AG09319 (cell line): ENCODE data around the gene RSF1.

Experiments
- DNase-seq: peaks from one replicate; pipeline ENCODE4 v3.0.0-alpha.2; 2010; ENCODE audit warnings: low read depth; ENCODE audit errors: extremely low read depth
- CTCF ChIP-seq: IDR thresholded peaks from 2 replicates; pipeline ENCODE4 v1.5.1; 2011; ENCODE audit warnings: low read depth, mild to moderate bottlenecking, inconsistent platforms, low read length, moderate library complexity

Gene RSF1

GRCh38 chr11:77729063-77729462, 91.5 kb downstream of the RSF1 start:
- no peak for TF ChIP-seq CTCF
- no peak for DNase-seq

- DNase-seq, result no peak
- TF ChIP-seq CTCF, result no peak
These were observed 92.2 kb downstream of the RSF1 start for GRCh38 chr11:77728203-77728786.

GRCh38 chr11:77726524-77726923, 94.0 kb downstream of the RSF1 start:
- no peak for DNase-seq
- no peak for TF ChIP-seq CTCF

GRCh38 chr11:77725433-77725832, 95.1 kb downstream of the RSF1 start:
- no peak for DNase-seq
- no peak for TF ChIP-seq CTCF

- DNase-seq, result no peak
- TF ChIP-seq CTCF, result no peak
These were observed 95.9 kb downstream of the RSF1 start for GRCh38 chr11:77724636-77725035.

- TF ChIP-seq CTCF, result no peak
- DNase-seq, result no peak
These were observed 97.5 kb downstream of the RSF1 start for GRCh38 chr11:77723024-77723423.

GRCh38 chr11:77710358-77710757, 110.2 kb downstream of the RSF1 start:
- no peak for TF ChIP-seq CTCF
- DNase-seq, result no peak
